Spleen (tissue), 7 donors: Measurements from ENCODE around the gene NUP98.

Source experiments
- CTCF ChIP-seq, 11 experiments: fragments of 200-600 bp in 7 of 11; fragments of 450-650 bp in 4 of 11; sonication (generic) in 4 of 11; IDR thresholded peaks in 8 of 11; conservative IDR thresholded peaks in 3 of 11; 1 replicate in 7 of 11; 2 replicates in 4 of 11; pipeline versions ENCODE4 v1.4.0 to v1.8.0; 2016 to 2021; ENCODE audit warnings: antibody characterized with exemption in 11 of 11, inconsistent platforms in 4 of 11, mild to moderate bottlenecking in 1 of 11
- POLR2A ChIP-seq, 3 donors: fragments of 450-650 bp; IDR thresholded peaks; one replicate each; pipeline ENCODE4 v1.5.1; 2017; ENCODE audit warnings: antibody characterized with exemption in 3 of 3, mild to moderate bottlenecking in 1 of 3
- POLR2AphosphoS5 ChIP-seq, 3 donors: sonication (generic); formaldehyde crosslinking; IDR thresholded peaks; one replicate each; pipeline ENCODE4 v1.5.1; 2017; ENCODE audit warnings: antibody characterized with exemption in 3 of 3
- donor health status: DM: no; HTN: no; CAD: no; lungs with moderate emphysema.
- donor health status: DM: no; HTN: no; CAD: no.
- donor health status: DM: no; HTN: no; CAD: no.

- TF ChIP-seq POLR2A (IDR thresholded peaks at IDR 0.05) = no peak
- no peak for TF ChIP-seq CTCF (IDR thresholded peaks at IDR 0.05 in 8 of 11, conservative IDR thresholded peaks at IDR 0.05 in 3 of 11)
- no peak for TF ChIP-seq POLR2AphosphoS5 (IDR thresholded peaks at IDR 0.05)
Measured at GRCh38 chr11:3637201-3637600, 160.2 kb downstream of the NUP98 start.
